Mesenchymal stem cell (in vitro differentiated cells and primary cell): Measurements from ENCODE around the gene ANGPTL2.

Source experiments
- DNase-seq: peaks from one replicate; pipeline ENCODE4 v3.0.0-alpha.2; 2013
- H2AFZ ChIP-seq: one replicate; pipeline ENCODE4 v1.6.1; 2013; ENCODE audit warnings: low read depth, mild to moderate bottlenecking, control low read depth, inconsistent platforms, low read length, moderate library complexity
- H2AK5ac ChIP-seq: 2 replicates; pipeline ENCODE4 v1.6.1; 2013; ENCODE audit warnings: low read length, moderate library complexity, mild to moderate bottlenecking, inconsistent platforms; ENCODE audit not compliant: severe bottlenecking
- H2BK120ac ChIP-seq: one replicate; pipeline ENCODE4 v1.6.1; 2013; ENCODE audit warnings: low read depth, mild to moderate bottlenecking, inconsistent platforms, low read length, moderate library complexity
- H2BK12ac ChIP-seq, 2 experiments: one replicate each; pipeline ENCODE4 v1.6.1; 2013; ENCODE audit warnings: inconsistent platforms in 2 of 2, low read length in 2 of 2, mild to moderate bottlenecking in 2 of 2, moderate library complexity in 2 of 2, control low read depth in 1 of 2
- H2BK15ac ChIP-seq: one replicate; pipeline ENCODE4 v1.6.1; 2013; ENCODE audit warnings: mild to moderate bottlenecking, low read depth, inconsistent platforms; ENCODE audit not compliant: poor library complexity, severe bottlenecking
- H2BK5ac ChIP-seq: 2 replicates; pipeline ENCODE4 v1.6.1; 2013; ENCODE audit warnings: low read depth, mild to moderate bottlenecking, low read length, control low read depth, inconsistent platforms; ENCODE audit not compliant: poor library complexity, severe bottlenecking
- H3K14ac ChIP-seq, 2 experiments: one replicate each; pipeline ENCODE4 v1.6.1; 2013; ENCODE audit warnings: inconsistent platforms in 2 of 2, low read length in 2 of 2, control low read depth in 1 of 2, mild to moderate bottlenecking in 1 of 2, moderate library complexity in 1 of 2
- H3K18ac ChIP-seq, 2 experiments: one replicate each; pipeline ENCODE4 v1.6.1; 2013; ENCODE audit warnings: inconsistent platforms in 2 of 2, low read length in 2 of 2, control low read depth in 1 of 2, low read depth in 1 of 2, mild to moderate bottlenecking in 1 of 2
- H3K23ac ChIP-seq, 2 experiments: one replicate each; pipeline ENCODE4 v1.6.1; 2013; ENCODE audit warnings: inconsistent platforms in 2 of 2, low read length in 2 of 2, mild to moderate bottlenecking in 2 of 2, moderate library complexity in 2 of 2, control low read depth in 1 of 2
- H3K27ac ChIP-seq: 2 replicates; pipeline ENCODE4 v1.5.1; 2013; ENCODE audit warnings: mild to moderate bottlenecking, moderate library complexity, low read length, control low read depth, inconsistent platforms; ENCODE audit not compliant: poor library complexity, severe bottlenecking
- H3K27me3 ChIP-seq, 2 experiments: 2 replicates each; pipeline versions ENCODE4 v1.6.1 to v1.7.0; 2013; ENCODE audit warnings: low read length in 2 of 2, mild to moderate bottlenecking in 2 of 2, moderate library complexity in 2 of 2, control low read depth in 1 of 2, inconsistent platforms in 1 of 2; ENCODE audit not compliant: control insufficient read depth in 1 of 2, insufficient read depth in 1 of 2
- H3K36me3 ChIP-seq, 2 experiments: 2 replicates each; pipeline versions ENCODE4 v1.6.1 to v1.7.0; 2013; ENCODE audit warnings: low read length in 2 of 2, control low read depth in 1 of 2, inconsistent platforms in 1 of 2, low read depth in 1 of 2, mild to moderate bottlenecking in 1 of 2; ENCODE audit not compliant: insufficient read depth in 2 of 2, control insufficient read depth in 1 of 2
- H3K4ac ChIP-seq, 2 experiments: one replicate each; pipeline ENCODE4 v1.6.1; 2013; ENCODE audit warnings: inconsistent platforms in 2 of 2, low read length in 2 of 2, mild to moderate bottlenecking in 2 of 2, moderate library complexity in 2 of 2, control low read depth in 1 of 2, low read depth in 1 of 2
- H3K4me1 ChIP-seq: 2 replicates; pipeline ENCODE4 v1.6.1; 2013; ENCODE audit warnings: low read depth, low read length, control low read depth; ENCODE audit not compliant: control insufficient read depth, insufficient read depth
- H3K4me2 ChIP-seq: 2 replicates; pipeline ENCODE4 v1.6.1; 2013; ENCODE audit warnings: low read length, mild to moderate bottlenecking, inconsistent platforms; ENCODE audit not compliant: poor library complexity, severe bottlenecking
- H3K4me3 ChIP-seq, 2 experiments: 2 replicates each; pipeline versions ENCODE4 v1.5.1 to v1.7.0; 2013; ENCODE audit warnings: low read length in 2 of 2, mild to moderate bottlenecking in 2 of 2, control low read depth in 1 of 2, low read depth in 1 of 2; ENCODE audit not compliant: insufficient read depth in 1 of 2
- H3K79me1 ChIP-seq: replicated peaks from 2 replicates; pipeline ENCODE4 v1.6.1; 2013; ENCODE audit warnings: mild to moderate bottlenecking, control low read depth, low read length, inconsistent platforms; ENCODE audit not compliant: poor library complexity, severe bottlenecking
- H3K9ac ChIP-seq: 2 replicates; pipeline ENCODE4 v1.7.0; 2013; ENCODE audit warnings: mild to moderate bottlenecking, low read length, moderate library complexity
- H3K9me3 ChIP-seq: 2 replicates; pipeline ENCODE4 v1.7.0; 2013; ENCODE audit warnings: mild to moderate bottlenecking, low read length; ENCODE audit not compliant: control insufficient read depth
- H4K8ac ChIP-seq: one replicate; pipeline ENCODE4 v1.6.1; 2013; ENCODE audit warnings: inconsistent platforms, mild to moderate bottlenecking, low read length, moderate library complexity
- H4K91ac ChIP-seq: one replicate; pipeline ENCODE4 v1.6.1; 2013; ENCODE audit warnings: mild to moderate bottlenecking, low read length, inconsistent platforms
- WGBS: methylation state at CpG from one replicate; pipeline ENCODE4 v1.1.7; 2013; ENCODE audit warnings: mixed read lengths; 5-methylcytosine and 5-hydroxymethylcytosine counted together

ANGPTL2 gene

GRCh38 chr9:127090341-127090985, 32.0 kb downstream of the ANGPTL2 start:
- Histone ChIP-seq H4K91ac (no peak overlapping the region), H3K79me1 (no peaks in the 10 kb centered on the region), H3K9me3 (no peaks in the 10 kb centered on the region), H3K14ac (no peak overlapping the region), H2BK15ac (no peak overlapping the region), H3K23ac (no peak overlapping the region), H3K4me1 (peaks cover 6% of the 10 kb centered on the region), H3K36me3 (peaks cover 0 to 87% of the 10 kb centered on the region in 2 experiments), H2AK5ac (no peak overlapping the region), H2BK5ac (no peak overlapping the region), H4K8ac (no peak overlapping the region), H3K27ac (no peak overlapping the region), H2AFZ (no peak overlapping the region), H2BK12ac (no peak overlapping the region), H3K4ac (no peak overlapping the region), H3K4me3 (no peak overlapping the region), H3K9ac (no peak overlapping the region), H3K18ac (no peak overlapping the region), H3K27me3 (peaks cover 0 to 54% of the 10 kb centered on the region in 2 experiments), H2BK120ac (no peak overlapping the region), H3K4me2 (no peak overlapping the region)
- no peak for DNase-seq
- 94% methylated on average over 6 of the region's 6 CpGs for WGBS

GRCh38 chr9:127089631-127090081, 32.8 kb downstream of the ANGPTL2 start:
- Histone ChIP-seq H2BK12ac (no peak overlapping the region), H3K14ac (peak overlapping the region in 1 of 2 experiments; percentile 6), H3K27me3 (peaks cover 0 to 60% of the 10 kb centered on the region in 2 experiments), H3K4me3 (peak overlapping the region in 1 of 2 experiments; percentile 15), H2AK5ac (no peak overlapping the region), H2BK15ac (no peak overlapping the region), H2BK120ac (no peak overlapping the region), H3K18ac (no peak overlapping the region), H3K27ac (no peak overlapping the region), H3K36me3 (peaks cover 0 to 81% of the 10 kb centered on the region in 2 experiments), H2BK5ac (no peak overlapping the region), H3K4ac (no peak overlapping the region), H3K79me1 (no peaks in the 10 kb centered on the region), H3K23ac (no peak overlapping the region), H3K4me1 (peaks cover 6% of the 10 kb centered on the region), H4K91ac (peak overlapping the region; percentile 45), H2AFZ (no peak overlapping the region), H3K9me3 (no peaks in the 10 kb centered on the region), H3K4me2 (no peak overlapping the region), H3K9ac (no peak overlapping the region), H4K8ac (no peak overlapping the region)
- WGBS = 95% methylated on average over 6 of the region's 6 CpGs
- DNase-seq = no peak

GRCh38 chr9:127088724-127089615, 33.5 kb downstream of the ANGPTL2 start:
- Histone ChIP-seq H3K9me3 (no peaks in the 10 kb centered on the region), H3K27ac (no peak overlapping the region), H4K91ac (no peak overlapping the region), H2BK15ac (no peak overlapping the region), H3K4me2 (no peak overlapping the region), H3K79me1 (no peaks in the 10 kb centered on the region), H3K36me3 (peaks cover 0 to 75% of the 10 kb centered on the region in 2 experiments), H3K14ac (no peak overlapping the region), H3K27me3 (peaks cover 2 to 58% of the 10 kb centered on the region in 2 experiments), H3K9ac (no peak overlapping the region), H3K4ac (no peak overlapping the region), H2BK12ac (no peak overlapping the region), H3K4me1 (peaks cover 6% of the 10 kb centered on the region), H3K23ac (no peak overlapping the region), H2BK120ac (no peak overlapping the region), H2BK5ac (no peak overlapping the region), H3K18ac (no peak overlapping the region), H2AK5ac (no peak overlapping the region), H4K8ac (no peak overlapping the region), H3K4me3 (no peak overlapping the region), H2AFZ (no peak overlapping the region)
- 95% methylated on average over 26 of the region's 27 CpGs for WGBS
- no peak for DNase-seq

GRCh38 chr9:127087836-127088235, 34.6 kb downstream of the ANGPTL2 start:
- H3K79me1 ChIP-seq = no peaks in the 10 kb centered on the region

More at GRCh38 chr9:127087836-127088235, 34.6 kb downstream of the ANGPTL2 start:
- Histone ChIP-seq H2AFZ (no peak overlapping the region), H2BK5ac (no peak overlapping the region), H2BK120ac (no peak overlapping the region), H2BK12ac (no peak overlapping the region), H3K27me3 (peaks cover 2 to 50% of the 10 kb centered on the region in 2 experiments), H4K8ac (no peak overlapping the region), H3K4me2 (no peak overlapping the region), H2AK5ac (no peak overlapping the region), H3K27ac (no peak overlapping the region), H3K14ac (no peak overlapping the region), H3K4me1 (peaks cover 3% of the 10 kb centered on the region), H3K23ac (no peak overlapping the region), H3K4me3 (no peak overlapping the region), H3K9ac (no peak overlapping the region), H3K36me3 (peaks cover 0 to 63% of the 10 kb centered on the region in 2 experiments), H4K91ac (no peak overlapping the region), H3K9me3 (no peaks in the 10 kb centered on the region), H3K4ac (no peak overlapping the region), H2BK15ac (no peak overlapping the region), H3K18ac (no peak overlapping the region)
- no peak for DNase-seq
- 95% methylated on average over 8 of the region's 8 CpGs for WGBS
